GM04503 (cell line): ENCODE results near the gene NANOG.
"Not testable (repeated sequence)": the region's sequence is repeated elsewhere in the genome, so short reads cannot be mapped to it uniquely, and the experiment has no call there.

Experiments
- DNase-seq: peaks from one replicate; pipeline ENCODE4 v3.0.0-alpha.2; 2012; ENCODE audit warnings: low read depth

NANOG gene

DNA sequence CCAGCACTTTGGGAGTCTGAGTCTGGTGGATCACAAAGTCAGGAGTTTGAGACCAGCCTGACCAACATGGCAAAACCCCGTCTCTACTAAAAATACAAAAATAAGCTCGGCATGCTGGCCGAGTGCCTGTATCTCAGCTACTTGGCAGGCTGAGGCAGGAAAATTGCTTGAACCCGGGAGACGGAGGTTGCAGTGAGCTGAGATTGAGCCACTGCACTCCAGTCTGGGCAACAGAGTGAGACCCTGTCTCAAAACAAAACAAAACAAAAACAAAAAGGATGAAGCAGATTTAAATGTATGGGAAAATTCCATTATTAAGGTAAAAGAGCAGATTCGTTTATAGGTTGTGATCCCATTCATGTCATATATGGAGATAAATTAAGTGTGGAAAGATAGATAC lies 17.1 kb downstream of the NANOG start:
- not testable (repeated sequence) for DNase-seq

DNA sequence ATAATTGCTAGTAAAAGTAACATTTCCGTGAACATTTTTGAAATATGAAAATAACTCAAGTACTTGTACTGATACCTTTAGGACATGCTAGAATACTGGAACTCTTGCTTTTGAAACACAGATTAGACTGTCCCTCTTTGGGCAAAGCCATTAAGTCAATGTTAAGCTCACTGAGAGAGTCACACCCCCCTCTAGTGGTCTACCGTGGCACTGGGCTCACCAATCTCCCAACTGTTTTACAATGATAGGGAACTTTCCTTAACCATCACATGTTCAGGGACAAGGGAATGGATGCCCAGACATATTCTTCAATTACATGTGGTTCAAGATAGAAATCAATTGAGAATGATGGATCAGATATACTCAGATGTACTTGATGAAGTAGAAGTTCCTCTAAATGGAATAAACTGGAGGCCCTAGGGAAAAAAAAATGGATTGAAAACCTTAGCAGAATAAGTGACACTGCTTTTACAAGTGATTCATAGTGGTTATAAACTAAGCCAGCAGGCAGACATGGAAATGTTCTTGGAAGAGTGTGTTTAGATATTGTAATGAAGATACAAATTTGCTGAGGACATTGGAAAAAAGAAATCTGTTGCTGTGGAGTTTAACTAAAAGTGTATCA lies 17.8 kb downstream of the NANOG start:
- peak; percentile 24 for DNase-seq

DNA sequence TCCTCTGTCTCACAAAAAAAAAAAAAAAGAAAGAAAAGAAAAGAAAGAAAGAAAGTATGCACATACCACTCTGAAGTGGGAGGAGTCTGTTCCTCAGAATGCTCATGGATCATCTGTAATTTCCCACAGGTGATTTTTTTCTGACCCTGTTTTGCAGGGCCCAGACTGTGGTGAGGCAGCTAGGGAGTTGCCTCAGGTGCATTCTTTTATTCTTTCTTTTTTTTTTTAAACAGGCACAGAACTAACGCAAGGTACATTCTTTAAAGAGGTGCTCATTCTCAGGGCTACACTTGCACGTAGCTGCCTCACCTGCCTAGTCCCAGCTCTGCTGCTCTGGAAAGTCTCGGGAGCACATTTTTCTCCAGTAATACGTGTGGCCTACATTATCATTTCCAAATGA lies 36.6 kb downstream of the NANOG start:
- DNase-seq, result not testable (repeated sequence)

DNA sequence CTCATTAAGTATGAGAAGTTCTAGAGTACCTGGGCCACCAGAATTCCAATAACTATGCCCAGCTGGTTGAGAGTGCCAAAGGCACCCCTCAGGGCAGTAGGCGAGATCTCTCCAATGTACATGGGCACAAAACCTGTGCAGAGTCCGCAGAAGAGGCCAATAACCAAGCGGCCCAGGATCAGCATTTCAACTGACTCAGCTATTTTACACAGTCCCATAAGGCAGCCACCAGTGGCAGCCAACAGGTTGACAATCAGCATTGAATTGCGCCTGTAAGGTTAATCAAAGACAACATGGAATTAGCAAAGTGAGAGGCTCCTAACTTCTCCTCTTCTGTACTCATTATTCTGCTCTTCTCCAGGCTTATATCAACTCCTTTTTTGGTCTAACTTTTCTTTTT lies 40.5 kb downstream of the NANOG start:
- not testable (repeated sequence) for DNase-seq

DNA sequence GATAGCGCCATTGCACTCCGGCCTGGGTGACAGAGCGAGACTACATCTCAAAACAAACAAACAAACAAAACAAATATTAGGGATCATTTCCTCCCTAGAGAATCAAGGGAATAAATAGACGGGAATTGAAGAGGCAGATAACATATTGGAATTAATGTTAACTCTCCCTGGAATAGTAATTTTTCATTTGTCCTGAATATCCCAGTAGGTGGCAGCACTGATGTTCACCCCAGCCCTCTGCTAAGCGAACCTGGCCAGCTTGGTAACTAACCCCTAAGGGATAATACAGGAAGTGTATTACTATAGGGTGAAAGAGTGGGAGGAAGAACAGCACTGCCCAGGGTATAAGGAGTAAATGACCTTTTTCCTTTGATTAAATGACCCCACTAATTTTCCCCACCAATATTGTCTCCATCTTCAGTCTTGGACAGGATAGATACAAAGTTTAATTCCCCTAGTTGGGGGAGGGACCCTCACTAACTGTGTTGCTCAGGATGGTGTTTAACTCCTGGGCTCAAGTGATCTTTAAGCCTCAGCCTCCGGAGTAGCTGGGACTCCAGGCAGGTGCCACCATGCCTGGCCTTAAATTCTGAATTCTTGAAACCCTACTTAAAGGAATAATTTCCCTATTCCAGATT lies 43.0 kb downstream of the NANOG start:
- DNase-seq, result no peak

DNA sequence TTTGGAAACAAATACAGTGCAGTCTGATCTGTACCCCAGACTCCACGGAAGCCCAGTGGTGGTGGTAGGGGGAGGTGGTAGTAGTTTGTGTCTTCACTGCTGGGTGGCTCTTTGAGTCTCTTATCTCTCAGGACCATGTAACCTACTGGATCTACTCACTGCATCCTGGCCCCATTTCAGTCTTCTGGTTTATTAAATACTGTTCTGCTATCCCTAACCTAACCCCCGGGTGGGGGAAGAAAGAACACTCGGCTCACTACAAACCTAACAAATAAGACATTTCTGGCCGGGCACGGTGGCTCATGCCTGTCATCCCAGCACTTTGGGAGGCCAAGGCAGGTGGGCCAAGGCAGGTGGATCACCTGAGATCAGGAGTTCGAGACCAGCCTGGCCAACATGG lies 44.0 kb downstream of the NANOG start:
- DNase-seq, result not testable (repeated sequence)

DNA sequence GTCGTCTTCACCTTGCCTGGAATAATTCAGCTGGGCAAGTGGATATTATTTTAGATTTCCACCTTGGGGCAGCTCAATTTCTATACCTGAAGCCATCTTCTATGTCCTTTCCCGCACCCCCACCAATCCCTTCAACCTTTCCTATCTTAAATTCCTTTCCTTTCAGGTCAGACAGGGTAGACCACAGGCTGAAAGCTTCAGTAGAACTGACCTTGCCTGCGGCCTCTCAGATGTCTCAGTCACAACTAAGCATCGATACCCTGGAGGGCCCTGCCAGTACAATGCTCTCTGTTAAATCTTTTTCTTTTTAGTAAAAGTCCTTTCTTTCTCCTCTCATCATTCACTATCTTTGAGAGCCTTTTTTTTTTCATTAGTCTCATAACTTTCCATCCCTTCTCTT lies 44.6 kb downstream of the NANOG start:
- no peak for DNase-seq

DNA sequence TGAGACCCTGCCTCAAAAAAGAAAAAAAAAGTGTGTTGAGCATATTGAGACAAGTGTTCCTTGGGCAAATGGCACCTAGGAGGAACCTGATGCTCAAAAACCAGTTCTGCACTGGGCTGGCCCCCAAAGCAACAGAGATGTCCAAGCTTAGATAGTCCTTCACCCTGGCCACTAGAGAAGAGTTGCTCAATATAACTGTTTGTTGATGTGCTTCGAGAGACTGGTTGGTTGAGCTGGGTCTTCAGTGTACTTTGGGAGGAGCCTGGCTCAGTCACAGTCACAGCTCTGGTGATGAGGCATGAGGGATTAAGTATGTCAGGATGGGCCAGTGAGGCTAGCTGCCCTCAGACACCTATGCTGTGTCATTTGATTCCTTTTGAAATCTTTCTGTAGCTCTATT lies 45.5 kb downstream of the NANOG start:
- DNase-seq, result no peak

DNA sequence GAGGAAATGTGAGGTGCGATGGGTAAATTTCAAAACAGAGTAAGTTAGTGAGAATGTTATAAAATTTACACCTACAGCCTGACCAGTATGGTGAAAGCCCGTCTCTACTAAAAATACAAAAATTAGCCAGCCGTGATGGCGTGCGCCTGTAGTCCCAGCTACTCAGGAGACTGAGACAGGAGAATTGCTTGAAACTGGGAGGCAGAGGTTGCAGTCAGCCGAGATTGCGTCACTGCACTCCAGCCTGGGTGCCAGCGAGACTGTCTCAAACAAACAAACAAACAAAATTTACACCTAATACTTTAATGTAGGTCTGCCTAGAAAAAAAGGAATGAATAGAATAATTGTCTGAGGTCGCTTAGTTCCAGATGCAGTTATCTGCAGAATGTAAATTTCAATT lies 45.9 kb downstream of the NANOG start:
- DNase-seq, result no peak

DNA sequence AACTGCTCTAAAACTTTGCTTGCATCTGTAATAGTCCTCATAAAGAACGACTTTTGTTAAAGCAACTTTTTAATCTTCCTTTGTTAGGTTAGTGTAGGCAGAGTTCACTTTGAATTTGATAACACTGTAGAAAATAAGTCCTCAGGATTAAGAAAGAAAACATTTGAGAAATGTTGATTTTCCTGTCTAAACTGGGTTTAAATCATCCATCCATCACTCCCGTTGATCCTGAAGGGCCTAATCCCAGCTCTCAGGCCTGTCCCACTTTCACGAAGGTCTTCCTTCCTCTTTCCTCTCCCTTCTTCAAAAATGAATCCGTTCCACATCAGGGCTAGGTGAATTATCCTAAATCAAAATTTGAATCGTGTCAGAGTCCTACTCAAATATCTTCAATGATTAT lies 46.6 kb downstream of the NANOG start:
- DNase-seq, result no peak

DNA sequence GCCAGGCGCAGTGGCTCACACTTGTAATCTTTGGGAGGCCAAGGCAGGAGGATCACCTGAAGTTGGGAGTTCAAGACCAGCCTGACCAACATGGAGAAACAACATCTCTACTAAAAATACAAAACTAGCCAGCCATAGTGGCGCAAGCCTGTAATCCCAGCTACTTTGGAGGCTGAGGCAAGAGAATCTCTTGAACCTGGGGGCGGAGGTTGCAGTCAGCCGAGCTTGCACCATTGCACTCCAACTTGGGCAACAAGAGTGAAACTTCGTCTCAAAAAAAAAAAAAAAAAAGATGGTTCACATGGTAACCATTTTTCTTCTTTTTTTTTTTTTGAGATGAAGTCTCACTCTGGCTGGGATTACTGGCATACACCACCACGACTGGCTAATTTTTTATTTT lies 48.2 kb downstream of the NANOG start:
- DNase-seq, result no peak

DNA sequence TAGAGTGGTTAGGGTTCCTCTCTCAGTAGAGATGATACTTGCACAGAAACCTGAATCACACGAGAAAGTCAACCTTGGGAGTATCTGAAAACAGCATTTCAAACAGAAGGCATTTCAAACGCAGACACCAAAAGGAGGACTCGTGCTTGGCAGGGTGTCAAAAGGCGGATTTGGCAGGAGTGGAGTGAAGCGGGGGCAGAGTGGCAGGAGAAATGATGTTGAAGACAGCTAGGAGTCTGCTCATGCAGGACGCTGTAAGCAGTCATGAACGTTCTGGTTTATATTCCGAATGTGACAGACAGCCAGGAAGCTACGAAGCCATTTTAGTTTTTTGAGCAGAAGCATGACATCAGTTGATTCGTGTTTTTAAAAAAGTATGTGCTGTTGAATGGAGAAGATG lies 50.0 kb downstream of the NANOG start:
- not testable (repeated sequence) for DNase-seq

DNA sequence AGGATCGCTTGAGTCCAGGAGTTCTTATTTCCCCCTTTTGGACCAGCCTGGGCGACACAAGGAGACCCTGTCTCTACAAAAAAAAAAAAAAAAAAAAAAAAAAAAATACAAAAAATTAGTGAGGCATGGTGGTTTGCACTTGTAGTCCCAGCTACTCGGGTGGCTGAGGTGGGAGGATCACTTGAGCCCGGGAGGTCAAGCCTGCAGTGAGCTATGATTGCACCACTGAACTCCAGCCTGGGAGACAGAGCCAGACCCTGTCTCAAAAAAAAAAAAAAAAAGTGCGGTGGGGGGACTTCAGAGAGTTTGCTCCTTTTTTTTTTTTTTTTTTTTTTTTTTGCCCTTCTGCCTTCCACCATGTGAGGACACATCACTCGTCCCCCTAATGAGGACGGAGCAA lies 50.6 kb downstream of the NANOG start:
- not testable (repeated sequence) for DNase-seq

DNA sequence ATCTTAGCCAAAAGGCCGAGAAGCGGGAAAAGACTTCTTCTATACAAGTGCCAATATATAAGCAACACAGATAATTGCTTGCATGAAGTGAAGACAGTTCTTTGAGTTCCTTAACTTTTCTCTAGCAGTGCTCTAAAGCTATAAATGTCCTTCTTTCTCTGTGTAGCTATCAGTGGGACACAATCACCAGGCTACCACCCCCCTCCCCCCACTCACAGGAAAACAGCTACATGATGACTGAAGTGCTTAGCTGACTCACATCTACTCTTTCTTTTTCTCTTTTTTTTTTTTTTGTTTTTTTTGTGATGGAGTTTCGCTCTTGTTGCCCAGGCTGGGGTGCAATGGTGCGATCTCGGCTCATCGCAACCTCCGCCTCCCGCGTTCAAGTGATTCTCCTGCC lies 53.2 kb downstream of the NANOG start:
- not testable (repeated sequence) for DNase-seq

DNA sequence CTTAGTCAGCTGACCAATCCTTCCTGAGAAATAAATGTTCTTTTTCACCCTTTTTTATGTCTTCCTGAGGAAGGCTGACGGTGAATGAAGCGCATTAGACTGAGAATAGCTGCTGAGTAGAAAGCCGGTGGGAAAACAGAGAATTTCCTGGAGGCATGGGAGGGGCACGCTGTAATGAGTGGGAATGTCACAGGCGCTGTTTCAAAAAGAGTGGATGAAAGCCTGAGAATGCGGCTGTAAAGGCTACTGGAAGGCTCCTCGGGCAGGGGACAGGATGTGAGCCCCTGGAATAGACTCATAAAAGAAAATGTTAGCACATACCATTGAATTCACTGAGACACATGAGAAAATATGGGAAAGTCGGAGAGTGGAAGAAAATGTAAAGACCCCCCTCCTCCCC lies 53.9 kb downstream of the NANOG start:
- DNase-seq, result not testable (repeated sequence)

DNA sequence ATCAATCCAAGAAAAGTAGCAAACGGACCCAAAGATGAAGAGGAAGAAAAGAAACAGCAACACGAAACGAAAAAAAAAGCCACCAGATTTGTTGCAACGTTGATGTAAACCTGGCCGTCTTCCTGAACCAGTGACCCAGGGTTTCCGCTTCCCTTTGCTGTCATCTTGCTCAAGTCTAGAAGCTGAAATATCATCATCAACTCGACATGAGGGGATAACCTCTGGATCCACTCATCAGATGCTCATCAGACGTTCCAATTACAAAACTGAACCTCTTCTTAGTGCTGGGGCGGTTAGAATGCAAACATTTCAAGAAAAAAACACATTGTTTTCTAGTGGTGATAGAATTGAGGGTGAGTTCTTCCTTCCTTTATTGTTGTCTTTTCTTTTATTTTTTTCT lies 54.4 kb downstream of the NANOG start:
- not testable (repeated sequence) for DNase-seq

DNA sequence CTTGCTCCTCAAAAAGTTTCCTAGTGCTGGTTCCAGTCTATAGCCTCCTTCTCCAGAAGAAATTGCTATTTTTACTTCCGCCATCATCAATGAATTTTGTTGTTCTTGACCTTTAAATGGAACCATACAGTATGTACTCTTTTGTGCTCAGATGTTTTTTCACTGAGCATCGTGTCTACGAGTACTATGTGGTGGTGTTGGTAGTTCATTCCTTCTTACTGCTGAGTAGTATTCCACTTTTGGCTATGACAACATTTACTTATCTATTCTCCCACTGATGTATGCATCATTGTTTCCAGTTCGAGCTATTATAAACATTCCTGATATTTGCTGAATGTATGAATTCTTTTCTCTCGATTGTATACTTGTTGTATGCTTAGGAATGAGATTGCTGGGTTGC lies 54.9 kb downstream of the NANOG start:
- DNase-seq, result no peak

DNA sequence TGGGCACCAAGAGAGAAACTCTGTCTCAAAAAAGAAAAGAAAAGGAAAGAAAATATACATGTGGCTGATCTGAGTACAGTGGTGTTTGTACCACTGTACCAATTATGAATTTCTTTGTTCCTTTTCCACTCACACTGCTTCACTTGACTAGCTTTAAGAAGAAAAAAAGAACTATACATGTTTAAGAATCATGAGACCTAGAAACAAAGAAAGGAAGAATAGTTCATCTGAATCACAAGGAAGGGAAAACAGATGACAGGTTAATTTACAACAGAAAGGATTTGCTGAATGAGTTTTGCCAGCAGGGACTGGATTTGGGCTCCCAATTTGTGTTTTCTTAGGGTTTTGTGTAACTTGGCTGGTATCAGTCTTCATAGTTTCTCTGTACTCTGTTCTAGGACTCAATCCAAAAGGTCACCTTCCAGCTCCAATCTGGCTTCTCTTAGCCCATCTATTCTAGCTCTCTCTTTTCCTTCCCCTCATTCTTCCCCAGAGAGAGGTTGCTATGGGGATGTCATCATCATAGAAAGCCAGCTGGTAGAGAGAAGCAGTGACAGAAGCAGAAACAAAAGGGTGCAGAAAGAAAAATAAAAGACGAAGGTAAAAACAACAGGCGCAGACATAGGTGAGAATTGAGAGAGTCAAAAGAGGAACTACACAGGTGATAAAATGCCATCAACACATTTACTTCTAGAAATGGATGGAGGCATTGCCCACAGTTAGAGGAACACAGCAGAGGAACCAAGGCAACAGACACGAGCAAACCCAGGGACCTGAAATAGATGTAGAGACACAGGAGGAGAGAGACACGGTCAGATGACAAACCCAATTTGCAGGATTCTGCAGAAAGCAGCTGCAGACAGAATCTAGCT lies 58.3 kb downstream of the NANOG start:
- not testable (repeated sequence) for DNase-seq

DNA sequence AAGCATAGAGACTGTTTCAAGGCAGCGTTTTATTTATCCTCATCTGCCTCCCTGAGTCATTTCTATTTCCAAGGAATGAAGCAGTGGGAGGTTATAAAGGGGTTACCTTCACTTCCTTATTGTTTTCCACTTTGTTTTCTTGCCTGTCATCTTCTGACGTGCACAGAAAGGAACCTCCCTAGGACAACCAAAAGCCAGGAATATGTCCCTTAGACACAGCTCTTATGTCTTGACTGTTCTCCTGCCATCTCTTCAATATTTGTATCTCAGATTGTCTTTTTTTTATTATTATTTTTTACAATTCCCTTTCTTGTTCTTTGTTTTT lies 58.9 kb downstream of the NANOG start:
- DNase-seq, result not testable (repeated sequence)
